ENCODE results near the gene KIF6.

GRCh38 chr6:39590871-39591393, 134.3 kb downstream of the KIF6 start:
- TF ChIP-seq CTCF (IDR thresholded peaks at IDR 0.05 in 4 of 5, conservative IDR thresholded peaks at IDR 0.05 in 1 of 5) (no peak), POLR2A (IDR thresholded peaks at IDR 0.05) (no peak)

Data from gastrocnemius medialis (tissue), 4 donors.